ENCODE measurements around the gene NOS1AP.

The NOS1AP gene

GRCh38 chr1:162089748-162090147, 20.3 kb downstream of the NOS1AP start:
- no peak for DNase-seq (ENCODE audit: low read depth in 2 of 2)

GRCh38 chr1:162090378-162090777, 20.9 kb downstream of the NOS1AP start:
- DNase-seq (ENCODE audit: low read depth in 2 of 2), result no peak

- no peak for DNase-seq (ENCODE audit: low read depth in 2 of 2)
Observed at GRCh38 chr1:162091681-162092524, 22.4 kb downstream of the NOS1AP start.

- DNase-seq (ENCODE audit: low read depth in 2 of 2), result no peak
Observed at GRCh38 chr1:162093095-162093494, 23.6 kb downstream of the NOS1AP start.

- no peak for DNase-seq (ENCODE audit: low read depth in 2 of 2)
Observed at GRCh38 chr1:162094271-162094670, 24.8 kb downstream of the NOS1AP start.

GRCh38 chr1:162094723-162095122, 25.2 kb downstream of the NOS1AP start:
- DNase-seq (ENCODE audit: low read depth in 2 of 2), result no peak

- no peak for DNase-seq (ENCODE audit: low read depth in 2 of 2)
Observed at GRCh38 chr1:162107911-162108310, 38.4 kb downstream of the NOS1AP start.

- no peak for DNase-seq (ENCODE audit: low read depth in 2 of 2)
Observed at GRCh38 chr1:162108426-162108825, 38.9 kb downstream of the NOS1AP start.

- no peak for DNase-seq (ENCODE audit: low read depth in 2 of 2)
Observed at GRCh38 chr1:162110910-162111309, 41.4 kb downstream of the NOS1AP start.

GRCh38 chr1:162111572-162111971, 42.1 kb downstream of the NOS1AP start:
- DNase-seq (ENCODE audit: low read depth in 2 of 2), result no peak

- no peak for DNase-seq (ENCODE audit: low read depth in 2 of 2)
Observed at GRCh38 chr1:162113419-162113818, 43.9 kb downstream of the NOS1AP start.

- DNase-seq (ENCODE audit: low read depth in 2 of 2), result no peak
Observed at GRCh38 chr1:162117039-162117774, 47.7 kb downstream of the NOS1AP start.

GRCh38 chr1:162118063-162118462, 48.6 kb downstream of the NOS1AP start:
- DNase-seq (ENCODE audit: low read depth in 2 of 2), result no peak

- no peak for DNase-seq (ENCODE audit: low read depth in 2 of 2)
Observed at GRCh38 chr1:162128693-162129356, 59.3 kb downstream of the NOS1AP start.

- no peak for DNase-seq (ENCODE audit: low read depth in 2 of 2)
Observed at GRCh38 chr1:162130308-162130707, 60.8 kb downstream of the NOS1AP start.

GRCh38 chr1:162131400-162132321, 62.2 kb downstream of the NOS1AP start:
- no peak for DNase-seq (ENCODE audit: low read depth in 2 of 2)

- no peak for DNase-seq (ENCODE audit: low read depth in 2 of 2)
Observed at GRCh38 chr1:162133566-162133965, 64.1 kb downstream of the NOS1AP start.

- DNase-seq (ENCODE audit: low read depth in 2 of 2), result no peak
Observed at GRCh38 chr1:162134646-162135045, 65.2 kb downstream of the NOS1AP start.

GRCh38 chr1:162135271-162135775, 65.8 kb downstream of the NOS1AP start:
- DNase-seq (ENCODE audit: low read depth in 2 of 2), result no peak

GRCh38 chr1:162136760-162137159, 67.3 kb downstream of the NOS1AP start:
- DNase-seq (ENCODE audit: low read depth in 2 of 2), result no peak

All from stimulated activated CD4-positive, alpha-beta T cell treated with anti-CD3 and anti-CD28 coated beads, Interleukin-15, amount 100 ng/mL, for 48 hours (primary cell).